Measurements from ENCODE around the gene ALDH2.
"Not testable (repeated sequence)": the region's sequence is repeated elsewhere in the genome, so short reads cannot be mapped to it uniquely, and the experiment has no call there.

ALDH2 gene

DNA sequence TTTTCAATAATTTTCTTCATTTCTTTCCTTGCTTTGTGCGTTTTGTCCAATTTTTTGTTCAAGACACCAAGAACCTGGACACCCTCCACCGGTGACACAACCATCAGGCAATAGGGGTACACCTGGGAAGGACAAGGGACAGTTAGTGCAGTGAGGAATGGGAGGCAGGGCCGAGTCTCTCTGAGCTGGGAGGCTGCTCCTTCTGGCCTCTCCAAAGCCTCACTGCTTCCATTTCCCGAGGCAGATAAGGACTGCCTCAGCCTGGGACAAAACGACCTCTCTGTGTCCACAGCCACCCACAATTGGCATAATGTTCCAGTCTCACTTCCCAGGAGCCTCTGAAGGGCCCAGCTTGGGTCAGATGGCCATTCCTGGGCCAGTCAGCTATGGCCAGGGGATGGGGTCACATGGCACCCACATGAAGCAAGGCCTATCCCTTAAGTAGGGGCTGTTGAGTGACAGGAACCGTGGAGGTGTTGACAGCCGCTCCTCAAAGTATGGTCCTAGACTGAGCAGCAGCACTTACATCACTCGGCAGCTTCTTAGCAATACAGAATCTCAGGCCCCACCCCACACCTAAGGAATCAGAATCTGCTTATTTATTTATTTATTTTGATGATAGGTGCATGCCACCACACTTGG lies 61.7 kb downstream of the ALDH2 start:
- no peak for DNase-seq

DNA sequence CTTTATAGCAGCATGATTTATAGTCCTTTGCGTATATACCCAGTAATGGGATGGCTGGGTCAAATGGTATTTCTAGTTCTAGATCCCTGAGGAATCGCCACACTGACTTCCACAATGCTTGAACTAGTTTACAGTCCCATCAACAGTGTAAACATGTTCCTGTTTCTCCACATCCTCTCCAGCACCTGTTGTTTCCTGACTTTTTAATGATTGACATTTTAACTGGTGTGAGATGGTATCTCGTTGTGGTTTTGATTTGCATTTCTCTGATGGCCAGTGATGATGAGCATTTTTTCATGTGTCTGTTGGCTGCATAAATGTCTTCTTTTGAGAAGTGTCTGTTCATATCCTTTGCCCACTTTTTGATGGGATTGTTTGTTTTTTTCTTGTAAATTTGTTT lies 62.9 kb downstream of the ALDH2 start:
- DNase-seq: not testable (repeated sequence)

DNA sequence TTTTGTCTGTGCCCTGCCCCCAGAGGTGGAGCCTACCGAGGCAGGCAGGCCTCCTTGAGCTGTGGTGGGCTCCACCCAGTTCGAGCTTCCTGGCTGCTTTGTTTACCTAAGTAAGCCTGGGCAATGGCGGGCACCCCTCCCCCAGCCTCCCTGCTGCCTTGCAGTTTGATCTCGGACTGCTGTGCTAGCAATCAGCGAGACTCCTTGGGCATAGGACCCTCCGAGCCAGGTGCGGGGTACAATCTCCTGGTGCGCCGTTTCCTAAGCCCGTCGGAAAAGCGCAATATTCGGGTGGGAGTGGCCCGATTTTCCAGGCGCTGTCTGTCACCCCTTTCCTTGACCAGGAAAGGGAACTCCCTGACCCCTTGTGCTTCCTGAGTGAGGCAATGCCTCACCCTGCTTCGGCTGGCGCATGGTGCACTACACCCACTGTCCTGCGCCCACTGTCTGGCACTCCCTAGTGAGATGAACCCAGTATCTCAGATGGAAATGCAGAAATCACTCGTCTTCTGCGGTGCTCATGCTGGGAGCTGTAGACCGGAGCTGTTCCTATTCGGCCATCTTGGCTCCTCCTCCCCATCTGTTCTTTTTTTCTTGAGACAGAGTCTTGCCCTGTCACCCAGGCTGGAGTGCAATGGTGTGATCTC lies 68.1 kb downstream of the ALDH2 start:
- peak; percentile 32 for DNase-seq

DNA sequence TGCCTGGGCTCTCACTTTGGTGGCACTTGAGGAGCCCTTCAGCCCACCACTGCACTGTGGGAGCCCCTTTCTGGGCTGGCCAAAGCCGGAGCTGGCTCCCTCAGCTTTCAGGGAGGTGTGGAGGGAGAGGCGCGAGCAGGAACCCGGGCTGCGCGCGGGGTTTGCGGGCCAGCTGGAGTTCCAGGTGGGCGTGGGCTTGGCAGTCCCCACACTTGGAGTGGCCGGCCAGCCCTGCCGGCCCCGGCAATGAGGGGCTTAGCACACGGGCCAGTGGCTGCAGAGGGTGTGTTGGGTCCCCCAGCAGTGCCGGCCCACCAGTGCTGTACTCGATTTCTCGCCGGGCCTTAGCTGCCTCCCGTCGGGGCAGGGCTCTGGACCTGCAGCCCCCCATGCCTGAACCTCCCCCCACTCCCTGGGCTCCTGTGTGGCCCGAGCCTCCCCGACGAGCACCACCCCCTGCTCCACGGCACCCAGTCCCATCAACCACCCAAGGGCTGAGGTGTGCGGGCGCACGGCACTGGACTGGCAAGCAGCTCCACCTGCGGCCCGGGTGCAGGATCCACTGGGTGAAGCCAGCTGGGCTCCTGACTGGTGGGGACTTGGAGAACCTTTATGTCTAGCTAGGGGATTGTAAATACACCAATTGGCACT lies 68.9 kb downstream of the ALDH2 start:
- DNase-seq: not testable (repeated sequence)

DNA sequence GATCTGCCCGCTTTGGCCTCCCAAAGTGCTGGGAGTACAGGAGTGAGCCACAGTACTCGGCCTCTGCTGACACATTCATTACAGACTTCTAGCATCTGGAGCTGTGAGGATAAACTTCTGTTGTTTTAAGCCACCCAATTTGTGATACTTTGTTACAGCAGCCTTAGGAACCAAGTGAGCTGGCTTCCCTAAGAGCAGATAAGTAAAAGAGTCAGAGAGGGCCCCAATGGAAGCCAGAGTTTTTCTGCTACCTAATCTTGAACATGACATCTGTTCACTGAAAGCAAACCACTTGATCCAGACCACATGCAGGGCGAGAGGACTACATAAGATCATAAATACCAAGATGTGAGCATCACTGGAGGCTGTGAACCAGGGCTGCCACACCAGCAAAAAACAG lies 71.6 kb downstream of the ALDH2 start:
- no peak for DNase-seq

DNA sequence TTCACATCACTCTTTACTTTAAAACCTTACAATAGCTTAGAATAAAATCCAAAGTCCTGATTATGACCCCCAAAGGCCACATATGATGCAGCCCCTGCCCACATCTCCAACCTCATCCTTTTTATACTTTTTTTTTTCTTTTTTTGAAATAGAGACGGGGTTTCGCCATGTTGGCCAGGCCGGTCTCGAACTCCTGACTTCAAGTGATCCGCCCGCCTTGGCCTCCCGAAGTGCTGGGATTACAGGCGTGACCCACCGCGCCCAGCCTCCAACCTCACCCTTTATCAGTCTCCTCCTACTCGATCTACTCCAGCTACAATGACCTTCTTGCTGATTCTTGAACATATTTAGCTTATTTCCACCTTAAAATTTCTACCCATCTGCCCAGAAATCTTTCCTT lies 74.1 kb downstream of the ALDH2 start:
- DNase-seq: no peak

DNA sequence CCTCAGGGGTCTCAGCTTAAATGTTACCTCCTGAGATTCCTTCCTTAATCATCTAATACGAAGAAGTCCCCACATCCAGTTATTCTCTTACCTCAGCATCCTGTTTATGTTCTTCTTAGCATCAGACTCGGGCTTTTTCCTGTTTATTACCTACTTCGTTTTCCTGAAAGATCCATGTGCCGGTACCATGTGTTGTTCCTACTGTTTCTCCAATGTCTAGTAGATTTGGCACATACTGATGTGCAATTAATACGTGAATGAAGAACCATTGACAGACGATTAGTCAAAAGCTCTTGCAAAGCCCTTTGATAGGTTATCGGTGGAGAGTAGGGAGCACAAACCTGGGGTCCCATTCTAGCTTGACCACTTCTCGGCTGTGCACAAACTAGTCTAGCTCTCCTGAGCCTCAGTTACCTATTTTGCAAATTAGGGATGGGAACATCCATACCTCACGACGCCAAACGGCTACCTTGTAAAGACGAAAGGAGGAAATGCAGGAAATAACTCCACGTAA lies 74.6 kb downstream of the ALDH2 start:
- no peak for DNase-seq

DNA sequence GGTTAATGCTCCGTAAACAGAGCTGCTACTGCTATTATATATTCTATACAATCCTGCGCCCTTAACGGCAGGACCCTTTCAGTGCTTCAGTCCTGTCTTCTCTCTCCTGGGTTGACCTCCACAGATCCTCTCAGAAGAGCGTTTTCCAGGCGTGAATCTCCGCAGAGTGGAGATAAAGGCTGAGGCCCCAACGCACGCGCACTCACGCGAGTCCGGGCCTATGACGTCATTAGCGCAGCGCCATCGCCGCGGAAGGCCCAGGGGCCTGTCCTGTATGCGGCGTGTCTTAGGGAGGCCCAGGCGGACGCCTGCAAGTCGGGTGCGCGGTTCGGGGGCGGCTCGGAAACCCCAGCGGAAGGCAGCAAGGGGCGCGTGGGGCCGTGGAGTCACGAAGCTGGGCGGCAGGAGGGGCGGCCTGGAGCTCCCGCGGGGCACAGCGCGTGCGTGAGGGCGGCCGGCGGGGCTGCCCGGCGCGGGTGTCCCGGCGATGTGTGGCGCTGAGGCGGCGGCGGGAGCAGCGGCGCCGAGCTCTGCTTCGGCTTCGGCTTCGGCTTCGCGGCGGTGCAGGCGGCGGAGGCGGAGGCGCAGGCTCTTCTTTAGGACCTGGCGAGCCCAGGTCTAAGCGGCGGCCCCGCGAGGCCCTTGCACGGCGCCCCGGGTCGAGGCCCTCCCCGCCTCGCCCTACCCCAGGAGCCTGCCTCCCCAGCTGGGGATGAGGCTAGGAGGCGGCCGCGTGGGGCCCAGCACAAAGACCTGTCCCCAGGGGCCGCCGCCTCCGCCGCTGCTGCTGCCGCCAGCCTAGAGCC lies 75.2 kb downstream of the ALDH2 start, which contains the start of gene MAPKAPK5:
Gene MAPKAPK5, plus strand, starts transcription at position 479 of the 806 bp plus-strand sequence. CDS start 506 bp downstream, outside the sequence.
- DNase-seq: peak; percentile 97

DNA sequence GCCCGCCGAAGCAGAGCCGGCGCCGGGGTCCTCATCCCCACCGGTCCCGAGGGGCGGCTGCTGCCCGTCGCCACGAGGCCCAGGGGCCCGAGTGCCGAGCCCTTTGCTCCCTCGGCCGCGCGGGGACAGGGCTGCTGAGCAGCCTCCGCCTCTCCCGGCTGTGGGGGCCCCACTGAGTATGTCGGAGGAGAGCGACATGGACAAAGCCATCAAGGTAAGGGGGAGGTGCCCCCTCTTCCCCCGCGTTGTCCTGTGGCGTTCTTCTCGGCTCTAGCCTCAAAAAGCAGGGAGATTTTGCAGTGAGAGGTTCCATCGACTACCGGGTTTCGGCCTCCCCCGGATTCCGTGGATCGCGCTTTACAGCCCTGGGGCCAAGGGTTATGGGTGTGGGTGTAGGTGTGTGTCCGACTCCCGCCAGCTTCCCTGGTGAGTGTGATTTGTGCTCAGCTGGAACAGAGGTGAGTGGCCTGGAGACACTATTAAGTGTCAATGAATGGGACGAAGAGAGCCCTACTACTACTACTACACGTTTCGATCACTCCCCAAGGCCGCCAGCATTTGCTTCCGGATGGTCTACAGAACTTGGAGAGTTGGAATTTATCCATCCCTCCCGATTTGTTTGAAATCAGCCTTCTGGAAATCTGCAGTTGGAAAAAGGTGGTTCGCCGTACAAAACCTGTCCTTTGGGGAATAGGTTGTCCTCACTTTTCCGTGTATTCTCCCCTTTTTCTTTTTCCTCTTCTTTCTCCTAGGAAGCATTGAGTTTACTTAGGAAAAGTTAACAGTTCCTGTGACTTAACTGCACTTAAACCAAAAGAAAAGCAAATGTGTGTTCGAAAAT lies 76.0 kb downstream of the ALDH2 start:
- peak; percentile 43 for DNase-seq

DNA sequence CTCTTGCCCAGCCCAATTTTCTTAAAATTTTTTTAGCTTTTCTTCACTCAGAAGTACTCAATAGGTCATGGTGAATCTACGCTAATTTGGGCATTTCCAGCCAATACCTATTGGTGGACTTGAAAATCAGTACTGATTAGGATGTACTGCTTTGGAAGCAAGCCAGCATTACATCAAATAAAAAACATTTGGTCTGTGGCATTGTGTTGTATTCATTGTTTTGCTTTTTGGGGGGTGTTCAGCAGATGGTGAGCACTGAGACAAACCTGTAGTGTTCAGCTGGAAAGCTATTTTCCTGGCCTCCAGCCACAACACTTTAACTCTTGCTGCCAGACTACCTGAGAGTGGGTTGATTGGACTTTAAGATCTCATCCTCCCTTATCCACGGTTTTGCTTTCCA lies 79.3 kb downstream of the ALDH2 start:
- DNase-seq: no peak

DNA sequence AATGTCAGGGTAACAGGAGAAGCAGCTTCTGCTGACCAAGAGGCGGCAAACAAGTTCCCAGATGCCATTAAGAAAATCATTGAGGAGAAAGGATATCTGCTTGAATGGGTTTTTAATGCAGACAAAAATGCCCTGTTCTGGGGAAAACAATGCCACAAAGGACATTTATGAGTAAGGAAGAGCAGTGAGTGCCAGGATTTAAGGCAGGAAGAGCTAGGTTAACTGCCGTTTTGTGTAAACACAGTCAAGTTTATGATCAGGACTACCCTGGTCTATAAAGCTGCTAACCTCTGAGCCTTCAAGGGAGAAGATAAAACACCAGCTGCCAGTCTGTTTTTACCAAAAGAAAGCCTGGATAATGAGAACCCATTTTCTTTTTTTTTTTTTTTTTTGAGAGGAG lies 83.8 kb downstream of the ALDH2 start:
- no peak for DNase-seq

DNA sequence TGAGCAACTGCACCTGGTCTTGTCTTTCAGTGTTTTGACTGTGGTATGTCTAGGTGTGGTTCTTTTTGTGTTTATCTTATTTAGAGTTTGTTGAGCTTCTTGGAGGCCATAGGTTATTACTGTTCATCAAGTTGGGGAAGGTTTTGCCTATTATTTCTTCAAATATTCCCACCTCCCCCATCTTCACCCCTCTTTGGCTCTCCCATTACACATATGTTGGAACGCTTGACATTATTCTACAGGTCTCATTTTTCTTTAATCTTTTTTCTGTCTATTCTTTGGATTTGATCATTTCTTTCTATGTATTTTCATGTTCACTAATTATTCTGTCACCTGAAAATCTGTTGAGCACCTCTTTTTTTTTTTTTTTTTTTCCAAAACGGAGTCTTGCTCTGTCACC lies 91.5 kb downstream of the ALDH2 start:
- DNase-seq: no peak

DNA sequence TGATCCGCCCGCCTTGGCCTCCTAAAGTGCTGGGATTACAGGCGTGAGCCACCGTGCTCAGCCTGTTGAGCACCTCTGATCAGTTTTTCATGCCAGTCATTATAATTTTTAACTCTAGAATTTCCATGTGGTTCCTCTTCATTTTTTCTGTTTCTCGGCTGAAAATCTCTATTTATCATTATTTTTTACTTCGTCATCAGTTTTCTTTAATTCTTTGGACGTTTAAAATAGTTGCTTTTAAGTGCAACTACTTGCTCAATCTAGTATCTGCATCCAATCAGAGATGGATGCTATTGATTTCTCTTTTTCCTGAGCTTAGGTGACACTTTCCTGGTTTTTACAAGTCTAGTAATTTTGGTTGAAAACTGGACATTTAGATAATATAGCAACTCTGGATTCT lies 92.0 kb downstream of the ALDH2 start:
- no peak for DNase-seq

DNA sequence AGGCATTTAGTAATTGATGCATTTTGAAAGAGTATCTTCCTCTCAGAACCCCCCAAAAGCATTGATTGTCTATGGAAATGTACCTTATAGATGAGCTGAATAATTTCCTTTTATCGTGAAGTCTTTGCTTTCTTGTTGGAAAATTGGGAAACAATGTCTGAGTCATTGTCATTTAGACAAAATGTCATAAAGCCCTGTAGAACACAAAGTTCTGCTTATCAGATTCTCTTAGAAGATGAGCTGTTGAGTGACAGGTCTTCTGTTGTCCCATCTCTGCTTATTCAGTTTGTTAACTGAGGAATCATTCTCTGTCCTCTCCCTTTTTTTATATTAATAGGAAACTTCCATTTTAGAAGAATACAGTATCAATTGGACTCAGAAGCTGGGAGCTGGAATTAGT lies 98.2 kb downstream of the ALDH2 start:
- DNase-seq: no peak
